ENCODE measurements around the gene KLF7. TPM values are rescaled to one million over a fixed set of nuclear protein-coding genes. Genes with fewer than 3 reads are reported as not detected.

Gene KLF7
- polyA plus RNA-seq, 12 donors, result 12.6 to 33.2 (median 15.9) TPM; not detected in 1

DNA sequence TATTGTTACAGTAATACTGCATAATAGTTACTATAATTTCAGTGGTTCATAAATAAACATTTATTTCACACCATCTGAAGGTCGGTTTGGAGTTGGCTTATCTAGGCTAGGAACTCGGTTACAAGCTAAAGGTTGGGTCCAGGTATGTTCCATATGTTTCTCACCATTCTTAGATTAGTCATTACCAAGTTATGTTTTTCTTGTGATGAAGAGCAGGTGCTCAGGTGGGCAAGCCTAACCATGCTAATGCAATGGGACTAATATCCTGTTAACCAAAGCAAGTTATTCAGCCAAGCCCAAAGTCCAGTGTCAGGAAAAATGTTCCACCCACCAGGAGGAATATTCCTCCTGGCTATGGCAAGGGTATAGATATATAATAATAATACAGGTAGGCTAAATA, 133.3 kb downstream of the KLF7 start:
- DNase-seq, result no peak

Other genes starting within 250 kb of the KLF7 start
- under 1 TPM in 8 of 12 donors, not detected in 4; 0.18 to 0.67 (median 0.33) TPM for gene CPO, start 226.4 kb downstream of the KLF7 start, polyA plus RNA-seq (ENCODE audit: insufficient read length in 12 of 12)